HepG2 (cell line): ENCODE results near the gene GRID1. TPM values are rescaled to one million over a fixed set of nuclear protein-coding genes. Genes with fewer than 3 reads are reported as not detected.

Experiments
- ATAC-seq: fragments of 200-7000 bp; cut with Tn5 transposase; 3 replicates; pipeline ENCODE4 v1.9.1; 2020; ENCODE audit warnings: mild to moderate bottlenecking, moderate library complexity
- BruUV-seq: library from RNA; stranded (reverse); fragments of 400-500 nt; replicated peaks from 2 replicates; lab custom pipeline; 2021; lab: Mats Ljungman, UMichigan
- CTCF ChIA-PET: fragments of 300-600 bp; formaldehyde crosslinking; extraction: SDS; loops from one replicate; lab custom pipeline; 2021; ENCODE audit warnings: low total read pairs, inconsistent platforms, low intra/inter-chr PET ratio; lab: Yijun Ruan, JAX
- POLR2A ChIA-PET: fragments of 350-600 bp; sonication (Branson Sonifier 250); formaldehyde crosslinking; loops from one replicate; lab custom pipeline; 2020; ENCODE audit warnings: antibody characterized with exemption, inconsistent platforms; lab: Yijun Ruan, JAX
- DNase-seq: peaks from one replicate; pipeline ENCODE4 v3.0.0-alpha.2; 2015; ENCODE audit warnings: low spot score
- FAIRE-seq: peaks from 3 replicates; lab custom pipeline; 2011; peaks lifted over from hg19 to GRCh38; lab: Jason Lieb, UNC
- H2AFZ ChIP-seq: one replicate; pipeline ENCODE4 v1.6.1; 2011; ENCODE audit warnings: low read length, inconsistent platforms
- H3K27ac ChIP-seq: fragments of 300-600 bp; 3 replicates; pipeline ENCODE4 v1.8.0; 2011; ENCODE audit warnings: mixed run types, mild to moderate bottlenecking, mixed read lengths, low read length, inconsistent platforms; ENCODE audit not compliant: insufficient read depth; ENCODE audit errors: extremely low read length
- H3K27me3 ChIP-seq, 2 experiments: fragments of 200-600 bp in 1 of 2; 2 replicates in 1 of 2; 3 replicates in 1 of 2; pipeline versions ENCODE4 v1.6.0 to v1.8.0; 2011; ENCODE audit warnings: low read length in 2 of 2, mild to moderate bottlenecking in 2 of 2, moderate library complexity in 2 of 2, inconsistent platforms in 1 of 2; ENCODE audit not compliant: insufficient read depth in 2 of 2, control insufficient read depth in 1 of 2
- H3K36me3 ChIP-seq, 2 experiments: fragments of 200-600 bp in 1 of 2; replicated peaks in 1 of 2; 2 replicates in 1 of 2; 3 replicates in 1 of 2; pipeline versions ENCODE4 v1.5.1 to v1.8.0; 2011; ENCODE audit warnings: low read length in 2 of 2, inconsistent platforms in 1 of 2; ENCODE audit not compliant: insufficient read depth in 2 of 2, control insufficient read depth in 1 of 2
- H3K4me1 ChIP-seq: 2 replicates; pipeline ENCODE4 v1.5.1; 2012; ENCODE audit warnings: low read length, inconsistent platforms; ENCODE audit not compliant: insufficient read depth
- H3K4me2 ChIP-seq: 2 replicates; pipeline ENCODE4 v1.6.0; 2011; ENCODE audit warnings: low read depth, low read length, inconsistent platforms
- H3K4me3 ChIP-seq, 3 experiments: fragments of 200-600 bp in 1 of 3; sonication (generic), shearing (Covaris generic) in 1 of 3; replicated peaks in 1 of 3; 2 replicates each; pipeline ENCODE4 v1.5.1; 2011 to 2016; ENCODE audit warnings: low read length in 3 of 3, inconsistent platforms in 2 of 3, low read depth in 2 of 3, mild to moderate bottlenecking in 2 of 3, control low read depth in 1 of 3, mixed read lengths in 1 of 3; ENCODE audit not compliant: insufficient read depth in 1 of 3
- H3K79me2 ChIP-seq: one replicate; pipeline ENCODE4 v1.6.1; 2011; ENCODE audit warnings: low read length, inconsistent platforms; ENCODE audit not compliant: insufficient read depth
- H3K9ac ChIP-seq: 2 replicates; pipeline ENCODE4 v1.6.0; 2011; ENCODE audit warnings: mild to moderate bottlenecking, low read depth, low read length, inconsistent platforms; ENCODE audit not compliant: insufficient read depth
- H3K9me3 ChIP-seq: 2 replicates; pipeline ENCODE4 v1.5.1; 2012; ENCODE audit warnings: mild to moderate bottlenecking, low read length
- H4K20me1 ChIP-seq: 2 replicates; pipeline ENCODE4 v1.6.0; 2011; ENCODE audit warnings: inconsistent platforms, mild to moderate bottlenecking, low read length, moderate library complexity; ENCODE audit not compliant: insufficient read depth
- CHD4 ChIP-seq: fragments of 200-600 bp; sonication (generic); IDR thresholded peaks from 2 replicates; pipeline ENCODE4 v1.7.0; 2017; ENCODE audit warnings: mild to moderate bottlenecking, low read length, borderline replicate concordance
- FOXA1 ChIP-seq, 2 experiments: fragments of 450-650 bp in 1 of 2; sonication (generic) in 1 of 2; formaldehyde crosslinking in 1 of 2; IDR thresholded peaks; 2 replicates each; pipeline versions ENCODE4 v1.4.0 to v1.6.1; 2016 to 2020; ENCODE audit warnings: missing genetic modification reagents in 1 of 2
- FOXK2 ChIP-seq: fragments of 450-650 bp; IDR thresholded peaks from 2 replicates; pipeline ENCODE4 v1.6.1; 2016
- FOXM1 ChIP-seq: sonication (generic); formaldehyde crosslinking; IDR thresholded peaks from 2 replicates; pipeline ENCODE4 v1.5.0; 2020; ENCODE audit warnings: missing genetic modification reagents
- GATAD2A ChIP-seq: IDR thresholded peaks from 2 replicates; pipeline ENCODE4 v1.6.1; 2016
- HNRNPL ChIP-seq: fragments of 200-400 bp; formaldehyde crosslinking; IDR thresholded peaks from 2 replicates; pipeline ENCODE4 v1.6.1; 2017; ENCODE audit warnings: mild to moderate bottlenecking, low read depth, low read length
- MAFF ChIP-seq: IDR thresholded peaks from 2 replicates; pipeline ENCODE4 v1.6.1; 2011; ENCODE audit warnings: low read depth, low read length, improper control_type of control experiment
- MED1 ChIP-seq: sonication (generic); formaldehyde crosslinking; IDR thresholded peaks from 2 replicates; pipeline ENCODE4 v1.4.0; 2020; ENCODE audit warnings: missing genetic modification reagents
- POLR2AphosphoS2 ChIP-seq: IDR thresholded peaks from 2 replicates; pipeline ENCODE4 v1.6.1; 2011; ENCODE audit warnings: low read depth, low read length, improper control_type of control experiment
- RORA ChIP-seq: sonication (generic); formaldehyde crosslinking; IDR thresholded peaks from 2 replicates; pipeline ENCODE4 v1.5.0; 2020; ENCODE audit warnings: mild to moderate bottlenecking, missing genetic modification reagents, moderate library complexity
- SIN3A ChIP-seq: IDR thresholded peaks from 2 replicates; pipeline ENCODE4 v1.6.1; 2011; ENCODE audit warnings: low read depth, mild to moderate bottlenecking, control low read depth, low read length, borderline replicate concordance
- SIN3B ChIP-seq: fragments of 150-350 bp; IDR thresholded peaks from 2 replicates; pipeline ENCODE4 v1.6.1; 2014; ENCODE audit warnings: low read length
- TBX3 ChIP-seq: fragments of 450-650 bp; IDR thresholded peaks from 2 replicates; pipeline ENCODE4 v1.6.1; 2017; ENCODE audit warnings: antibody characterized with exemption, mild to moderate bottlenecking, inconsistent platforms, borderline replicate concordance
- TCF7 ChIP-seq: sonication (generic); IDR thresholded peaks from 2 replicates; pipeline ENCODE4 v1.6.1; 2016; ENCODE audit warnings: antibody characterized with exemption, low read depth
- TEAD3 ChIP-seq: optimal IDR thresholded peaks from 2 replicates; pipeline ENCODE3; 2016; ENCODE audit warnings: borderline replicate concordance
- ZNF234 ChIP-seq: sonication (generic); formaldehyde crosslinking; conservative IDR thresholded peaks from 2 replicates; pipeline ENCODE4 v1.5.1; 2020; ENCODE audit warnings: mild to moderate bottlenecking, missing genetic modification reagents
- ZNF333 ChIP-seq: sonication (generic); formaldehyde crosslinking; IDR thresholded peaks from 2 replicates; pipeline ENCODE4 v1.4.0; 2020; ENCODE audit warnings: mild to moderate bottlenecking, missing genetic modification reagents, borderline replicate concordance
- ZNF572 ChIP-seq: sonication (generic); formaldehyde crosslinking; IDR thresholded peaks from 2 replicates; pipeline ENCODE4 v1.5.1; 2020; ENCODE audit warnings: mild to moderate bottlenecking, missing genetic modification reagents
- ZNF724P ChIP-seq: sonication (generic); formaldehyde crosslinking; IDR thresholded peaks from 2 replicates; pipeline ENCODE4 v1.8.0; 2022; ENCODE audit warnings: missing genetic modification reagents, borderline replicate concordance
- ZNF788 ChIP-seq: sonication (generic); formaldehyde crosslinking; IDR thresholded peaks from 2 replicates; pipeline ENCODE4 v1.5.0; 2020; ENCODE audit warnings: mild to moderate bottlenecking, missing genetic modification reagents, borderline replicate concordance
- WGBS: methylation state at CpG from one replicate; pipeline ENCODE4 v1.1.6; 2017; ENCODE audit warnings: low lambda C conversion rate; 5-methylcytosine and 5-hydroxymethylcytosine counted together
- in situ Hi-C: cut with HindIII; loops from 2 replicates; pipeline ENCODE4 v1.10.0; 2017; ENCODE audit warnings: low pct_unique_long_range_greater_than_20kb; ENCODE audit not compliant: extremely low pct_ligation_motif_present
- intact Hi-C: fragments of 100-400 bp; cut with micrococcal nuclease; formaldehyde crosslinking; loops from one replicate; pipeline ENCODE4 v1.10.0; 2022; ENCODE audit not compliant: unreplicated experiment
- polyA plus RNA-seq, 8 experiments: library from polyadenylated mRNA; depleted of rRNA in 3 of 8; stranded (reverse) in 7 of 8; unstranded in 1 of 8; fragments of >200 nt; fragmentation: Illumina TruSeq in 4 of 8; extraction: Trizol in 4 of 8; gene quantifications; 2 replicates each; pipeline versions ENCODE4 v1.2.1 to v1.2.3, GENCODE V29; 2011 to 2016; ENCODE audit warnings: low read depth in 4 of 8, missing spikeins in 1 of 8, mixed read lengths in 1 of 8; ENCODE audit not compliant: insufficient read depth in 1 of 8
- total RNA-seq, 5 experiments: library from RNA; depleted of rRNA; stranded (reverse); fragments of >200 nt; fragmentation: Illumina TruSeq; extraction: Trizol; gene quantifications; 2 replicates each; pipeline ENCODE4 v1.2.3, GENCODE V29; 2016; ENCODE audit warnings: low read depth in 1 of 5
- TF ChIP-seq, protein P1 (sequence below): sonication (generic); formaldehyde crosslinking; IDR thresholded peaks from 2 replicates; pipeline ENCODE4 v1.4.0; 2020; ENCODE audit warnings: missing genetic modification reagents
- TF ChIP-seq, protein P2 (sequence below): IDR thresholded peaks from 2 replicates; pipeline ENCODE4 v1.6.1; 2012; ENCODE audit warnings: low read depth, low read length, improper control_type of control experiment

Gene GRID1
- total and polyA plus RNA-seq, 2 of the 13 experiments (the other 11 are each of a cell fraction or from before 2014, with no cell fraction given): 0.05 TPM; not detected in 1

DNA sequence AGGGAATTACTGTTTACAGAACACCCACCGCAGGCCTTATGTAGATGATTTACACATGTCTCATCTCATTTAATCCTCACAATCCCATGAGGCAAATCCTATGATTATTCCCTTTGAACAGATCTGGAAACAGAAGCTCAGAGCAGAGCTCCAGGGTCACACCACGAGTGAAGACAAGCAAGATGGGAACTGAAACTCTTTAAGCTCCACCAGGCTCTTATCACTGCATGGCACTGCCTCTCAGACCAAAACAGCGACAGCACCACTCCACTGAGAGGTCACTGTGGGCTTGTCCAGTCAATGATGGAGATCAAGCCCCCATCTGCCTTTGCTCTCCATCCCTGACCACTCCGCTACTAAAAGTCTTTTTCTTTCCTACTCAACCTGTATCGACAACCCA, 5.9 kb downstream of the GRID1 start (continued):
- TF ChIP-seq, protein P1, sequence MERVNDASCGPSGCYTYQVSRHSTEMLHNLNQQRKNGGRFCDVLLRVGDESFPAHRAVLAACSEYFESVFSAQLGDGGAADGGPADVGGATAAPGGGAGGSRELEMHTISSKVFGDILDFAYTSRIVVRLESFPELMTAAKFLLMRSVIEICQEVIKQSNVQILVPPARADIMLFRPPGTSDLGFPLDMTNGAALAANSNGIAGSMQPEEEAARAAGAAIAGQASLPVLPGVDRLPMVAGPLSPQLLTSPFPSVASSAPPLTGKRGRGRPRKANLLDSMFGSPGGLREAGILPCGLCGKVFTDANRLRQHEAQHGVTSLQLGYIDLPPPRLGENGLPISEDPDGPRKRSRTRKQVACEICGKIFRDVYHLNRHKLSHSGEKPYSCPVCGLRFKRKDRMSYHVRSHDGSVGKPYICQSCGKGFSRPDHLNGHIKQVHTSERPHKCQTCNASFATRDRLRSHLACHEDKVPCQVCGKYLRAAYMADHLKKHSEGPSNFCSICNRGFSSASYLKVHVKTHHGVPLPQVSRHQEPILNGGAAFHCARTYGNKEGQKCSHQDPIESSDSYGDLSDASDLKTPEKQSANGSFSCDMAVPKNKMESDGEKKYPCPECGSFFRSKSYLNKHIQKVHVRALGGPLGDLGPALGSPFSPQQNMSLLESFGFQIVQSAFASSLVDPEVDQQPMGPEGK (CRISPR knock-in tag): no peak
- TF ChIP-seq SIN3A (no peak), FOXA1 (IDR thresholded peaks at IDR 0.05) (no peak), FOXA1 (CRISPR knock-in tag; IDR thresholded peaks at IDR 0.05) (no peak), TBX3 (no peak), CHD4 (no peak), SIN3B (no peak), FOXM1 (CRISPR knock-in tag) (no peak), ZNF724P (CRISPR knock-in tag) (no peak), ZNF572 (CRISPR knock-in tag) (no peak), HNRNPL (no peak)
- TF ChIP-seq, protein P2, sequence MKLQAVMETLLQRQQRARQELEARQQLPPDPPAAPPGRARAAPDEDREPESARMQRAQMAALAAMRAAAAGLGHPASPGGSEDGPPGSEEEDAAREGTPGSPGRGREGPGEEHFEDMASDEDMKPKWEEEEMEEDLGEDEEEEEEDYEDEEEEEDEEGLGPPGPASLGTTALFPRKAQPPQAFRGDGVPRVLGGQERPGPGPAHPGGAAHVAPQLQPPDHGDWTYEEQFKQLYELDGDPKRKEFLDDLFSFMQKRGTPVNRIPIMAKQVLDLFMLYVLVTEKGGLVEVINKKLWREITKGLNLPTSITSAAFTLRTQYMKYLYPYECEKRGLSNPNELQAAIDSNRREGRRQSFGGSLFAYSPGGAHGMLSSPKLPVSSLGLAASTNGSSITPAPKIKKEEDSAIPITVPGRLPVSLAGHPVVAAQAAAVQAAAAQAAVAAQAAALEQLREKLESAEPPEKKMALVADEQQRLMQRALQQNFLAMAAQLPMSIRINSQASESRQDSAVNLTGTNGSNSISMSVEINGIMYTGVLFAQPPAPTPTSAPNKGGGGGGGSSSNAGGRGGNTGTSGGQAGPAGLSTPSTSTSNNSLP: no peak

DNA sequence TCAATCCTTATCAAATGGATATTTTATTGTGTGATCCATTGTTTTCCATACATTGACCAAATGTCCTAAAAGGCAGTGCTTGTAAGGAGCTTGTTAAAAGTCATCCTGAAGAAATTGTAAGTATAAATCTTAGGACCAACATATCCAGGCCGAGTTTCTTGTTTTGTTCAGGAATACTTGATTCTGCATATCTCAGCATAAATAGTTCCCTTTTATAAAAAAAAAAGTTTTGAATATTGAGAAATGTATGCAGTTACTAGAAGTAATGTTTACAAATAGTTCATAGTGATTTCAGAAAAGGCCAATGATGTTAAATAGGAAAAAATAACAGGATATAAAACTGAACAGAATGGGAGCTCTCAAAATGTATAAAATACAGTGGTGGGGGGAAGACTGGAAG, 6.6 kb downstream of the GRID1 start:
- no peak for FAIRE-seq
- Histone ChIP-seq H3K4me1 (peaks cover 18% of the 10 kb centered on the region), H4K20me1 (no peaks in the 10 kb centered on the region), H3K27me3 (peaks cover 10 to 72% of the 10 kb centered on the region in 2 experiments), H2AFZ (no peak overlapping the region), H3K9ac (no peak overlapping the region), H3K27ac (no peak overlapping the region), H3K9me3 (no peaks in the 10 kb centered on the region), H3K36me3 (no peaks in the 10 kb centered on the region), H3K4me3 (no peak overlapping the region), H3K79me2 (no peaks in the 10 kb centered on the region), H3K4me2 (no peak overlapping the region)
- ATAC-seq: no peak
- intact Hi-C loops: no loop called here
- no TSS peak for BruUV-seq
- no peak for DNase-seq
- in situ Hi-C loops: no loop called here
- WGBS: 0% methylated on average over 1 of the region's 1 CpG
- POLR2A ChIA-PET: no interaction called here
- CTCF ChIA-PET: no interaction called here
- TF ChIP-seq ZNF333 (no peak), POLR2AphosphoS2 (no peak), TCF7 (no peak), FOXK2 (no peak), RORA (CRISPR knock-in tag) (no peak), ZNF234 (CRISPR knock-in tag) (no peak), MED1 (CRISPR knock-in tag) (no peak), MAFF (peak; percentile 44; the same call in 1 of the 2 replicates), ZNF788 (CRISPR knock-in tag) (no peak), TEAD3 (no peak), GATAD2A (no peak)
- TF ChIP-seq, protein P1 (CRISPR knock-in tag): no peak
